VCaP (cell line): Measurements from ENCODE around the gene KCNJ6.

Source experiments
- H3K27ac ChIP-seq: fragments of 450-650 bp; 2 replicates; pipeline ENCODE4 v1.5.1; 2017
- CTCF ChIP-seq: fragments of 450-650 bp; conservative IDR thresholded peaks from 2 replicates; pipeline ENCODE4 v1.5.1; 2017; ENCODE audit warnings: mild to moderate bottlenecking, moderate library complexity

KCNJ6 gene

GRCh38 chr21:37660709-37661108 lies 255.5 kb downstream of the KCNJ6 start:
- no peak overlapping the region for H3K27ac ChIP-seq
- no peak for TF ChIP-seq CTCF

DNA sequence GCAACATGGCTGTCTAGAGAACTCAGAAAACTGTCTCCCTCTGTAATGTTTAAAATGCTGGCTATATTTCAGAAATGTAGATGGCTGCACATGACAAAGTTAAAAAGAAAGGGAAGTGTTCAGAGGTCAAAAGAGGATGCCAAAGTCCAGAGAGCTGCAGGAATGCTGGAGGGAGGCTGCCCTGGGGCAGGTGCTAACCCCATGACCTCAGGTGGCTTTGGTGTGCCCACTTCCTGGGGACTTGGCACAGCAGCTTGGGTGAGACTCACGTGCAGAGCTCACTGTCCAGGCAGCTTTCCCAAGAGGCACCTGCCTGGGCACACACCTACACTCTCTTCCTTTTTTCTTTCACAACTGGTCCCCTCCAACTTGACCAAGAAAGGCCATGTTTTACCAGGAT lies 256.4 kb downstream of the KCNJ6 start:
- TF ChIP-seq CTCF: no peak
- peak overlapping the region; percentile 80; the same call in 1 of the 2 replicates for H3K27ac ChIP-seq

DNA sequence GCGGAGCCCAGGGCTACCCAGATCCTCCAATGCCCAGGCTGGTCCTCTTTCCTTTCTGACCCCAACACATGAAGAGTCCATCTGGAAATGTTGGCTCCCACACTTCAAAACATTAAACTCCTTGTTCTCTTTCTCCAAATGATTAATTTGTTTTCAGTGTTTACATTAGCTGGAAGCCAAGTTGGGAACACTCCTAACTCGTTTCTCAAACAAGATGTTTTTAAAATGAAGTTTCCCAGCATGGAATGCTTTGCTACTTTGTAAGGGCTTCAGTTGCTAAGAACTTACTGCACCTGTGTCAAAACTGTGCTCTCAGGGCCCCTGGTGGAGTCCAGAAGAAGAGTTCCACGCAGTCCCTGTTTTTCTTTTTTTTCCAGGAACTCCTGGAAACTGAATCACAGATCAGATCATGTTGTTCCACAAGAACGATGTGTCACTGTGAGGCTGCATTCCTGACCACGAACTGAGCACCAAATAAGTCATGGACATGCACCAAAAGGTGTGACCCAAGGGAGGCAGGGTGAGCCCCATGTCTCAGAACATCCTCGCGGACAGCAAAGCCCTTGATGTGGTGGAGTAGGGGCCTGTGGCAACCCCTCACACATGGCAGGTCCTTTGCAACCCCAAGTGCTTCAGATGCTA lies 257.3 kb downstream of the KCNJ6 start:
- H3K27ac ChIP-seq: peak overlapping the region; percentile 80
- peak; percentile 53 for TF ChIP-seq CTCF

- peak overlapping the region; percentile 80 for H3K27ac ChIP-seq
- TF ChIP-seq CTCF: no peak
These were observed 258.0 kb downstream of the KCNJ6 start for GRCh38 chr21:37658121-37658816.

GRCh38 chr21:37656899-37657298 lies 259.4 kb downstream of the KCNJ6 start:
- TF ChIP-seq CTCF: no peak
- peak overlapping the region; percentile 80; the same call in 1 of the 2 replicates for H3K27ac ChIP-seq

- no peak overlapping the region for H3K27ac ChIP-seq
- TF ChIP-seq CTCF: no peak
These were observed 260.5 kb downstream of the KCNJ6 start for GRCh38 chr21:37655611-37656300.

DNA sequence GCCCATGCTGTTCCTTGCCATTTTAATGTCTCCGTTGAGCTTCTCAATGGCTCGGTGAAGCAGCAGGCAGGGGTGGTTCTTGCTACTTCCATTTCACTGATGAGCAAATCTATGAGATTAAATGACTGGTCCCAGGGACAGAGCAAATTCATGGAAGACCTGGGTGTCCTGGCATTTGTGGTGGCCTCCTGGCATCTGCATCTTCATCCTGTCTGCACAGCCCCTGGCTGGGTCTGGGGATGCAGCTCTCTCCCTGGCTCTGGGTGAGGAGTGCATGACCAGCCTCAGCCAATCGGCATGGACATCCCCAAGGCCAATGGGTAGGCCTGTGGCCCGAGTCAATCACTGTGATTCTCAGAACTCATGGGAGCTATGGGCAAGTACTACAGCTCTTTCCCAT lies 261.7 kb downstream of the KCNJ6 start:
- H3K27ac ChIP-seq: no peak overlapping the region
- TF ChIP-seq CTCF: no peak
